Natural killer cell (primary cell): ENCODE results near the gene MT4. TPM values are rescaled to one million over a fixed set of nuclear protein-coding genes. Genes with fewer than 3 reads are reported as not detected.

Experiments used
- ATAC-seq, 3 donors: fragments of 150-1000 bp in 2 of 3; fragments of 200-7000 bp in 1 of 3; cut with Tn5 transposase; 1 replicate in 1 of 3; 2 replicates in 2 of 3; pipeline ENCODE4 v1.10.0; 2021; ENCODE audit warnings: mild to moderate bottlenecking in 2 of 3, moderate library complexity in 2 of 3
- DNase-seq, 2 donors: peaks; one replicate each; pipeline versions ENCODE4 v3.0.0 to v3.0.0-alpha.2; 2013 to 2021; ENCODE audit warnings: mixed read lengths in 1 of 2
- H3K27ac ChIP-seq: one replicate; pipeline ENCODE4 v1.5.1; 2013; ENCODE audit warnings: mild to moderate bottlenecking, low read length
- H3K27me3 ChIP-seq: one replicate; pipeline ENCODE4 v1.6.1; 2013; ENCODE audit warnings: low read length; ENCODE audit not compliant: control insufficient read depth, insufficient read depth
- H3K36me3 ChIP-seq: one replicate; pipeline ENCODE4 v1.6.1; 2013; ENCODE audit warnings: low read length; ENCODE audit not compliant: control insufficient read depth, insufficient read depth
- H3K4me1 ChIP-seq: one replicate; pipeline ENCODE4 v1.6.1; 2013; ENCODE audit warnings: low read length; ENCODE audit not compliant: control insufficient read depth, insufficient read depth
- H3K4me3 ChIP-seq: one replicate; pipeline ENCODE4 v1.5.1; 2013; ENCODE audit warnings: low read length
- H3K9me3 ChIP-seq: one replicate; pipeline ENCODE4 v1.6.1; 2013; ENCODE audit warnings: low read length; ENCODE audit not compliant: control insufficient read depth, insufficient read depth
- H3K27ac Mint-ChIP-seq, 2 donors: one replicate each; pipeline ENCODE4 v1.8.0; 2022; ENCODE audit warnings: mild to moderate bottlenecking in 2 of 2, mixed read lengths in 2 of 2, moderate library complexity in 1 of 2
- H3K27me3 Mint-ChIP-seq, 2 donors: one replicate each; pipeline ENCODE4 v1.8.0; 2022; ENCODE audit warnings: low read depth in 2 of 2, mixed read lengths in 2 of 2
- H3K36me3 Mint-ChIP-seq: one replicate; pipeline ENCODE4 v1.8.0; 2022; ENCODE audit warnings: mixed read lengths
- H3K4me1 Mint-ChIP-seq, 2 donors: one replicate each; pipeline ENCODE4 v1.8.0; 2022; ENCODE audit warnings: mixed read lengths in 2 of 2
- H3K4me3 Mint-ChIP-seq: one replicate; pipeline ENCODE4 v1.8.0; 2022; ENCODE audit warnings: mild to moderate bottlenecking, moderate library complexity, mixed read lengths
- H3K9me3 Mint-ChIP-seq, 2 donors: one replicate each; pipeline ENCODE4 v1.8.0; 2022; ENCODE audit warnings: mixed read lengths in 2 of 2
- CTCF ChIP-seq: fragments of 200-600 bp; IDR thresholded peaks from one replicate; pipeline ENCODE4 v1.8.0; 2022; ENCODE audit warnings: antibody characterized with exemption
- WGBS: methylation state at CpG from one replicate; pipeline ENCODE4 v1.1.7; 2013; ENCODE audit warnings: missing lambda C conversion rate; ENCODE audit not compliant: insufficient coverage; 5-methylcytosine and 5-hydroxymethylcytosine counted together
- intact Hi-C: fragments of 100-400 bp; cut with micrococcal nuclease; formaldehyde crosslinking; loops from one replicate; pipeline ENCODE4 v1.14.2; 2022
- total RNA-seq, 4 donors: library from RNA; stranded (reverse); fragments of 120-200 nt in 1 of 4; gene quantifications; one replicate each; pipeline versions ENCODE4 v1.2.3 to v1.2.4, GENCODE V29; 2013 to 2022

MT4 gene
- not detected for total RNA-seq
- not detected for total RNA-seq (2013)

DNA sequence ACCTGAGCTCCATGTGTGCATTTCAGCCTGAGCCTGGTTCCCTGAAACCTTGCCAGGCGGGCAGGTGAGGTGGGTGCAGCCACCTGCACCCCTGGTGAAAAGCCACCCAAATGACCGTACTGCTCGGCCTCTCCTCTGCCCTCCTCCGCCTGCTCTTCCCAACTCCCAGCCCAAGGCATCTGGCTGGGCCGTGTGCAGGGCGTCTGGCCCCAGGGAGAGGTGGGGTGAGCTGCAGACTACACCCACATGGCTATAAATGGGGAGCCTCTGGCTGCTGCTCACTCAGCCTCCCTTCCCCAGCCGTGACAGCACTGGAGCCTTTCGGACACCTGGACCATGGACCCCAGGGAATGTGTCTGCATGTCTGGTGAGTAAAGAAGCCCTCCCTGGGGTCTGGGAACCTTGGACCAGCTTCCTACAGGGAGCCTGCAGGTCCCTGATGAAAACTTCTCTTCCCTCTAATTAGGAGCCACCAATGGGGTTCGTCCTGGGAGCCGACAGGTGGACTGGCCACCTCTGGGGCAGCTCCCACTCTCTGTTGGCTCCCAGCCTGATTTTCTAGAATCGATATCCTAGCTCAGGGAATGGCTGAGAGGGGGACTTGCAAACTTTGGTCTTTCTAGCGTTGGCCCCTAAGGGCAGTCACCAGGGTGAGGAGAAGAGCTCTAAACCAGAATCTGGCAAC is at the start of gene MT4:
Gene MT4 (plus strand): TSS at position 281 of the 685 bp plus-strand sequence. CDS start 56 bp downstream, at position 337.
- Histone ChIP-seq H3K36me3 (no peaks in the 10 kb centered on the region), H3K4me1 (no peaks in the 10 kb centered on the region), H3K27me3 (no peaks in the 10 kb centered on the region), H3K4me3 (no peak within 1 kb of the TSS), H3K9me3 (no peaks in the 10 kb centered on the region), H3K27ac (no peak within 1 kb of the TSS)
- no peak for DNase-seq
- Mint-ChIP-seq H3K4me3 (no peak within 1 kb of the TSS), H3K27me3 (peaks cover 14 to 18% of the 10 kb centered on the region in 2 donors), H3K36me3 (no peaks in the 10 kb centered on the region), H3K27ac (no peak within 1 kb of the TSS), H3K4me1 (peaks cover 0 to 3% of the 10 kb centered on the region in 2 donors), H3K9me3 (no peaks in the 10 kb centered on the region)
- WGBS: 89% methylated on average over 12 of the region's 12 CpGs
- ATAC-seq: no peak
- no peak for TF ChIP-seq CTCF
- intact Hi-C loops: no loop called here

- Histone ChIP-seq H3K4me1 (peaks cover 14% of the 10 kb centered on the region), H3K27me3 (no peaks in the 10 kb centered on the region), H3K27ac (no peak overlapping the region), H3K36me3 (peaks cover 9% of the 10 kb centered on the region), H3K4me3 (no peak overlapping the region), H3K9me3 (no peaks in the 10 kb centered on the region)
- ATAC-seq (no peak), DNase-seq (no peak)
- no peaks in the 10 kb centered on the region for H3K36me3 Mint-ChIP-seq
- H3K4me1 Mint-ChIP-seq: peaks cover 22 to 25% of the 10 kb centered on the region in 2 donors
- WGBS: 90% methylated on average over 6 of the region's 6 CpGs
- no peaks in the 10 kb centered on the region for H3K27me3 Mint-ChIP-seq
- TF ChIP-seq CTCF: no peak
- intact Hi-C loops: loop anchor here (2.0 kb wide), 1 partner anchor 187 kb away; no protein-coding TSS in a partner anchor
- H3K9me3 Mint-ChIP-seq: no peaks in the 10 kb centered on the region
- H3K4me3 Mint-ChIP-seq: no peak overlapping the region
- H3K27ac Mint-ChIP-seq: no peak overlapping the region
Observed at GRCh38 chr16:56515665-56516064, 49.2 kb upstream of the MT4 start.

- no peaks in the 10 kb centered on the region for H3K9me3 ChIP-seq
- no peak for ATAC-seq
- H3K36me3 Mint-ChIP-seq: no peaks in the 10 kb centered on the region
- peak overlapping the region in 1 of 2 donors; percentile 0 for H3K27ac Mint-ChIP-seq
- no peak overlapping the region for H3K4me3 Mint-ChIP-seq
- intact Hi-C loops: no loop called here
- no peaks in the 10 kb centered on the region for H3K27me3 Mint-ChIP-seq
- peaks cover 2% of the 10 kb centered on the region for H3K36me3 ChIP-seq
- H3K4me3 ChIP-seq: no peak overlapping the region
- DNase-seq: no peak
- TF ChIP-seq CTCF: no peak
- no peak overlapping the region for H3K27ac ChIP-seq
- H3K4me1 Mint-ChIP-seq: peaks cover 23 to 27% of the 10 kb centered on the region in 2 donors
- WGBS: 90% methylated on average over 2 of the region's 2 CpGs
- no peaks in the 10 kb centered on the region for H3K27me3 ChIP-seq
- H3K4me1 ChIP-seq: peaks cover 15% of the 10 kb centered on the region
- no peaks in the 10 kb centered on the region for H3K9me3 Mint-ChIP-seq
Observed at GRCh38 chr16:56517206-56517605, 47.7 kb upstream of the MT4 start.

DNA sequence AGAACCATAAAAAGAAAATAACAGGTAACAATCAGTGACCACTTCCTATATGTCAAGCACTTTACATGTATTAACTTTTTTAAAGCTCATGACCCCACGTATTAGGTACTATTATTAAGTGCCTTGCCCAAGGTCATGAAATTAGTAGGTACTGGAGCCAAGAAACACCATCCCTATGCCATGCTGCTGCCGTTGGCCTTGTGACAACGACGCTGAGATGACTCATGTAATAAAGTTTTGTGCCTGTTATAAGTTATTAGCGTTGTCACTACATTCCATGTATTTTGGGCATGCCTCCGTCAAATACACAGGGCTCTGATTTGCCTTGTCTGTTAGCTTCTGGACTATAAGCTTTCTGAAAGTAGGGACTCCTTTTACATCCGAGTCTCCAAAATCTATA is 46.4 kb upstream of the MT4 start:
- no peak for DNase-seq
- Mint-ChIP-seq H3K27ac (peak overlapping the region in 1 of 2 donors; percentile 16), H3K4me1 (peaks cover 22 to 27% of the 10 kb centered on the region in 2 donors), H3K4me3 (peak overlapping the region; percentile 83), H3K27me3 (no peaks in the 10 kb centered on the region), H3K9me3 (no peaks in the 10 kb centered on the region), H3K36me3 (no peaks in the 10 kb centered on the region)
- 95% methylated on average over 6 of the region's 7 CpGs for WGBS
- ATAC-seq: no peak
- peaks cover 15% of the 10 kb centered on the region for H3K4me1 ChIP-seq
- H3K27ac ChIP-seq: no peak overlapping the region
- no peaks in the 10 kb centered on the region for H3K27me3 ChIP-seq
- no peaks in the 10 kb centered on the region for H3K36me3 ChIP-seq
- no peak overlapping the region for H3K4me3 ChIP-seq
- intact Hi-C loops: no loop called here
- TF ChIP-seq CTCF: no peak
- no peaks in the 10 kb centered on the region for H3K9me3 ChIP-seq
